Uterus (tissue), 4 donors: ENCODE results near the gene GIT1. TPM values are rescaled to one million over a fixed set of nuclear protein-coding genes. Genes with fewer than 3 reads are reported as not detected.

Source experiments
- DNase-seq, 2 donors: peaks; one replicate each; pipeline ENCODE4 v3.0.0-alpha.2; 2019 to 2020
- H3K27ac ChIP-seq, 2 donors: fragments of 200-600 bp; sonication (generic); 1 replicate in 1 of 2; 2 replicates in 1 of 2; pipeline ENCODE4 v1.5.1; 2016 to 2018
- H3K27me3 ChIP-seq, 2 donors: fragments of 200-600 bp; sonication (generic); one replicate each; pipeline ENCODE4 v1.5.1; 2018 to 2019; ENCODE audit warnings: control low read depth in 1 of 2
- H3K36me3 ChIP-seq, 2 donors: fragments of 200-600 bp; sonication (generic); one replicate each; pipeline ENCODE4 v1.5.1; 2019; ENCODE audit warnings: control low read depth in 1 of 2
- H3K4me1 ChIP-seq, 2 donors: fragments of 200-600 bp; sonication (generic); one replicate each; pipeline ENCODE4 v1.5.1; 2018 to 2019; ENCODE audit warnings: control low read depth in 1 of 2
- H3K4me3 ChIP-seq, 2 donors: fragments of 200-600 bp; sonication (generic); 1 replicate in 1 of 2; 2 replicates in 1 of 2; pipeline ENCODE4 v1.5.1; 2018 to 2019; ENCODE audit warnings: mild to moderate bottlenecking in 1 of 2
- H3K9me3 ChIP-seq, 2 donors: fragments of 200-600 bp; sonication (generic); one replicate each; pipeline ENCODE4 v1.5.1; 2019; ENCODE audit warnings: control low read depth in 1 of 2
- POLR2A ChIP-seq, 2 donors: fragments of 450-650 bp; IDR thresholded peaks; one replicate each; pipeline ENCODE4 v1.6.1; 2016; ENCODE audit warnings: antibody characterized with exemption in 2 of 2, mild to moderate bottlenecking in 1 of 2, moderate library complexity in 1 of 2
- intact Hi-C: fragments of 100-400 bp; cut with DNase I; formaldehyde crosslinking; loops from one replicate; pipeline ENCODE4 v1.15.1; 2023; ENCODE audit warnings: low total_unique reads
- total RNA-seq, 4 donors: library from RNA; depleted of rRNA in 3 of 4; stranded (reverse); fragments of >200 nt in 3 of 4; gene quantifications; one replicate each; pipeline versions ENCODE4 v1.1.0 to v1.2.4, GENCODE V29; 2014 to 2023
- TF ChIP-seq, protein P1 (sequence below), 4 experiments: fragments of 200-600 bp in 2 of 4; fragments of 450-650 bp in 2 of 4; sonication (generic) in 2 of 4; IDR thresholded peaks; one replicate each; pipeline ENCODE4 v1.5.1; 2016 to 2019; ENCODE audit warnings: antibody characterized with exemption in 4 of 4, mild to moderate bottlenecking in 2 of 4, moderate library complexity in 1 of 4
- donor health status: DM: yes; HTN: yes; CAD: no.

The GIT1 gene
- total RNA-seq, 4 donors from 2014 or later: 13.1 to 75.0 (median 22.9) TPM

DNA sequence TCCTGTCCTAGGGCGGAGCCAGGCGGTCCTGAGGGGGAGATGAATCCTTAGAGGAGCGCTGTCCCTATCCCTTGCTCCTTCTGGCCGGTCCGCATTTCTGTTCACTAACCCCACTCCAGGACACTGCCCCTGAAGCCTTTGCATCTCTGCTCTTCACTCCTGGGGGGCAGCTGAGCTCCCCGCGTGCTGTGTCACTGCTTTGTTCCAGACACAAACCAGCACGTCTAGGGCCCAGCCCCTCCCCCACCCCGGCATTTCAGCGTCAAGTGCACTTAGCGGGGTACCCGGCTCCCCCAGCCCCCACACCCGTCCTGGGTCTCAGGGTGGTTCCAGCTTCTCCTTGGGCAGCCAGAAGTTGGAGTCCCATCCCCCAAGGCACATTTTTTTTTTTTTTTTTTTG is 24.4 kb upstream of the GIT1 start:
- DNase-seq: no peak

DNA sequence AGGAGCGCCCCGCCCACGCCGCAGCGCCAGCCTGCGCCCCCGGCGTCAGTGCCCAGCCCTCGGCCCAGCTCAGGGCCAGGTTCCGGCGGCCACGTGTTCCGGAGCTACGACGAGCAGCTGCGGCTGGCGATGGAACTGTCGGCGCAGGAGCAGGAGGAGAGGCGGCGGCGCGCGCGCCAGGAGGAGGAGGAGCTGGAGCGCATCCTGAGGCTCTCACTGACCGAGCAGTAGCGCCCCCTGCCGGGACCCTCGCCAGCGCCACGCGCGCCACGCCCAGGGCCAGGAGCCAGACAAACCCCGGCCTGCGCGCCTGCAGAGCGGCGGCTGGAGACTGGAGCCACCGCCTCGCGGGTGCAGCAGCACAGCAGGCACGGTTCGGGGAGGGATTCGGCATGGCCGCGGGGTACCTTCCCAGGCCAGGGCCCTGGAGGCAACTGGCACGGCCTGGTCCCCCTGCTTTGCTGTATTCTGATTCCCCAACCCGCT is 23.9 kb upstream of the GIT1 start:
- intact Hi-C loops: no loop called here
- no peak for TF ChIP-seq POLR2A (IDR thresholded peaks at IDR 0.05)
- TF ChIP-seq, protein P1, sequence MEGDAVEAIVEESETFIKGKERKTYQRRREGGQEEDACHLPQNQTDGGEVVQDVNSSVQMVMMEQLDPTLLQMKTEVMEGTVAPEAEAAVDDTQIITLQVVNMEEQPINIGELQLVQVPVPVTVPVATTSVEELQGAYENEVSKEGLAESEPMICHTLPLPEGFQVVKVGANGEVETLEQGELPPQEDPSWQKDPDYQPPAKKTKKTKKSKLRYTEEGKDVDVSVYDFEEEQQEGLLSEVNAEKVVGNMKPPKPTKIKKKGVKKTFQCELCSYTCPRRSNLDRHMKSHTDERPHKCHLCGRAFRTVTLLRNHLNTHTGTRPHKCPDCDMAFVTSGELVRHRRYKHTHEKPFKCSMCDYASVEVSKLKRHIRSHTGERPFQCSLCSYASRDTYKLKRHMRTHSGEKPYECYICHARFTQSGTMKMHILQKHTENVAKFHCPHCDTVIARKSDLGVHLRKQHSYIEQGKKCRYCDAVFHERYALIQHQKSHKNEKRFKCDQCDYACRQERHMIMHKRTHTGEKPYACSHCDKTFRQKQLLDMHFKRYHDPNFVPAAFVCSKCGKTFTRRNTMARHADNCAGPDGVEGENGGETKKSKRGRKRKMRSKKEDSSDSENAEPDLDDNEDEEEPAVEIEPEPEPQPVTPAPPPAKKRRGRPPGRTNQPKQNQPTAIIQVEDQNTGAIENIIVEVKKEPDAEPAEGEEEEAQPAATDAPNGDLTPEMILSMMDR (IDR thresholded peaks at IDR 0.05): peak; percentile 69 to 87 (median 80)
- H3K9me3 ChIP-seq: no peaks in the 10 kb centered on the region
- H3K4me1 ChIP-seq: peaks cover 0 to 26% of the 10 kb centered on the region in 2 donors
- no peak overlapping the region for H3K27ac ChIP-seq
- H3K27me3 ChIP-seq: peaks cover 0 to 11% of the 10 kb centered on the region in 2 donors
- DNase-seq: peak; percentile 90 to 93
- H3K4me3 ChIP-seq: no peak overlapping the region
- H3K36me3 ChIP-seq: no peaks in the 10 kb centered on the region

More for the DNA sequence above, 24.4 kb upstream of the GIT1 start:
- Histone ChIP-seq H3K4me3 (no peak overlapping the region), H3K9me3 (no peaks in the 10 kb centered on the region), H3K36me3 (no peaks in the 10 kb centered on the region), H3K4me1 (peaks cover 0 to 26% of the 10 kb centered on the region in 2 donors), H3K27me3 (peaks cover 0 to 11% of the 10 kb centered on the region in 2 donors), H3K27ac (no peak overlapping the region)
- TF ChIP-seq POLR2A (IDR thresholded peaks at IDR 0.05): no peak
- TF ChIP-seq, protein P1 (IDR thresholded peaks at IDR 0.05): no peak
- intact Hi-C loops: no loop called here

DNA sequence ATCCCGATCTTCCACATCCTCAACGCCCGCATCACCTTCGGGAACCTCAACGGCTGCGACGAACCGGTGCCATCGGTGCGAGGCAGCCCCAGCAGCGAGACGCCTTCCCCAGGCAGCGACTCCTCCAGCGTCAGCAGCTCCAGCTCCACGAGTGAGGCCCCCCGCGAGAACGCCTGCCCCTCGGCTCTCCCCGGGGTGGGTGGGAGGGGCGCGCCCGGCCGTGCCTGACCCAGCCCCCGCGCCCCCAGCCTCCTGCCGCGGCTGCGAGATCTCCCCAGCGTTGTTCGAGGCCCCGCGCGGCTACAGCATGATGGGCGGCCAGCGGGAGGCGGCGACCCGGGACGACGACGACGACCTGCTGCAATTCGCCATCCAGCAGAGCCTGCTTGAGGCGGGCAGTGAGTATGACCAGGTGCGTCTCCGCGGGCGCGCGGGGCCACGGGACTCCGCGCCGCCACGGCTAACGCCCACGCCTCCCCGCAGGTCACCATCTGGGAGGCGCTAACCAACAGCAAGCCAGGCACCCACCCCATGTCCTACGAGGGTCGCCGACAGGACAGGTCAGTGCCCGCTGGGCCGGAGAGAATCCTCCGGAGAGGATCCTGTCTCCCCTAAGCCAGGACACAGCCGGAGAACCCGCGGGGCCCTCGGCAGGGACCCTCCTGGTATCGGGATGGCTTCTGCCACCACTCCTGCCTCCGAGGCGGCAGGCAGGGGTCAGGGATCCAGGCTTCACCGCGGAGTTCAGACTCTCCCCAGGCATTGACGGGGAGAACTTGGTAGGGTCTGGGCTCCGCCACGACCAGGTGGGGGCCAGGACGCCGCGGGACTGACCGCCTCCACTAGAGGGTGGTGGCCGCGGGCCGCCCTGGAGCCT is 23.2 kb upstream of the GIT1 start:
- H3K4me1 ChIP-seq: peaks cover 0 to 24% of the 10 kb centered on the region in 2 donors
- no peak for TF ChIP-seq POLR2A (IDR thresholded peaks at IDR 0.05)
- TF ChIP-seq, protein P1 (IDR thresholded peaks at IDR 0.05): no peak
- intact Hi-C loops: no loop called here
- H3K9me3 ChIP-seq: no peaks in the 10 kb centered on the region
- no peak overlapping the region for H3K27ac ChIP-seq
- no peak for DNase-seq
- no peaks in the 10 kb centered on the region for H3K36me3 ChIP-seq
- H3K4me3 ChIP-seq: no peak overlapping the region
- H3K27me3 ChIP-seq: peaks cover 0 to 6% of the 10 kb centered on the region in 2 donors

DNA sequence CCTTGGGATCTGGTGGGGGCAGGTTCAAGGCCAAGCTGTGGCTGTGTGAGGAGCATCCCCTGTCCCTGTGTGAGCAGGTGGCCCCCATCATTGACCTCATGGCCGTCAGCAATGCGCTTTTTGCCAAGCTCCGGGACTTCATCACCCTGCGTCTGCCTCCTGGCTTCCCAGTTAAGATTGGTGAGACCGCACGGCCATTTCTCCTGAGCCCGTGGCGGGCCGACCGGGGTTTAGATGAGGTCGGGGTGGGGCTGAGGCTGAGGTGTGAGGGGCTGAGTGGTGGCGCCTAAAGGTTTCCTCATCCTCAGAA is 22.6 kb upstream of the GIT1 start:
- peaks cover 0 to 18% of the 10 kb centered on the region in 2 donors for H3K4me1 ChIP-seq
- H3K27me3 ChIP-seq: peaks cover 0 to 2% of the 10 kb centered on the region in 2 donors
- TF ChIP-seq, protein P1 (IDR thresholded peaks at IDR 0.05): no peak
- no peak for TF ChIP-seq POLR2A (IDR thresholded peaks at IDR 0.05)
- no peak overlapping the region for H3K27ac ChIP-seq
- DNase-seq: no peak
- intact Hi-C loops: no loop called here
- H3K36me3 ChIP-seq: no peaks in the 10 kb centered on the region
- H3K9me3 ChIP-seq: no peaks in the 10 kb centered on the region
- no peak overlapping the region for H3K4me3 ChIP-seq

DNA sequence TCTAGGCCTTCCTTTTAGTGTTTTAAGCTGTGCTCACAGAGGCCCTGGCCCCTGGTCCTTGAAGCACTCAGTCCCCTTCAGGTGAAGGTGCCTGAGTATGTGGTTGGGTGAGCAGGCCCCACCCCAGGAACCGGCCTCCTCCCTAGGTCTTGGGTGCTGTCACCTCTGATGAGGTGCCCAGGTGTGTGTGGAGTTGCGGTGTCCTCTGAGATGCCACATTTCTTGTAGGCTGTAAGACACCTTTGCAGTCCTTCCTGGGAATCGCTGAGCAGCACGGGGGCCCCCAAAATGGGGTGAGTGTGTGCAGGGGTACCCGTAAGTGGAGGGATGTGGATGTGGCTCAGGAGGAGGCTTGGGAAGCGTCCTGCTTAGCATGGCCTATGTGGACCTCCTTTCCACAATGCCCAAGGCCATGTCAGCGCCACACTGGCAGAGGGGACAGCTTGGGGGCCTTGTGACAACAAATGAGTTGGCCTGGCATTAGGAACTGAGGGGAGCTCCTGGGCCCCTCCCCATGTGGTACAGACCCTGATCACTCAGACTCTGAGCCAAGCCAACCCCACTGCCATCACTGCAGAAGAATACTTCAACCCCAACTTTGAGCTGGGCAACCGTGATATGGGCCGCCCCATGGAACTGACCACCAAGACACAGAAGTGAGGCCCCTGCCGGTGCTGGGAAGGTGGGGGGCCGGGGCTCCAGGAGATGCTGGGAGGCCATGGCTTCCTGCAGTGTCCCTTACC is 22.1 kb upstream of the GIT1 start:
- intact Hi-C loops: no loop called here
- H3K4me3 ChIP-seq: no peak overlapping the region
- H3K27me3 ChIP-seq: no peaks in the 10 kb centered on the region
- TF ChIP-seq, protein P1 (IDR thresholded peaks at IDR 0.05): no peak
- TF ChIP-seq POLR2A (IDR thresholded peaks at IDR 0.05): no peak
- H3K36me3 ChIP-seq: no peaks in the 10 kb centered on the region
- DNase-seq: no peak
- H3K9me3 ChIP-seq: no peaks in the 10 kb centered on the region
- no peak overlapping the region for H3K27ac ChIP-seq
- peaks cover 0 to 13% of the 10 kb centered on the region in 2 donors for H3K4me1 ChIP-seq
